IMR-90 (cell line): ENCODE data around the gene LRRC7. TPM values are rescaled to one million over a fixed set of nuclear protein-coding genes. Genes with fewer than 3 reads are reported as not detected.

Experiments
- ATAC-seq: fragments of 200-7000 bp; cut with Tn5 transposase; 2 replicates; pipeline ENCODE4 v1.9.1; 2020; ENCODE audit warnings: low read depth, mild to moderate bottlenecking, moderate library complexity
- BruUV-seq: library from RNA; stranded (reverse); fragments of 400-500 nt; replicated peaks from 2 replicates; lab custom pipeline; 2021; lab: Mats Ljungman, UMichigan
- CTCF ChIA-PET: fragments of 300-600 bp; formaldehyde crosslinking; extraction: SDS; loops from one replicate; lab custom pipeline; 2021; ENCODE audit warnings: antibody characterized with exemption; lab: Yijun Ruan, JAX
- POLR2A ChIA-PET: fragments of 300-600 bp; sonication (Branson Sonifier 250); formaldehyde crosslinking; loops from one replicate; lab custom pipeline; 2022; ENCODE audit warnings: antibody characterized with exemption; ENCODE audit not compliant: unreplicated experiment; lab: Charles Lee
- DNase-seq: peaks from one replicate; pipeline ENCODE4 v3.0.0; 2013
- H2AFZ ChIP-seq: replicated peaks from 2 replicates; pipeline ENCODE3; 2013; ENCODE audit warnings: low read length, mild to moderate bottlenecking; ENCODE audit not compliant: poor library complexity
- H2AK5ac ChIP-seq: 2 replicates; pipeline ENCODE4 v1.6.1; 2013; ENCODE audit warnings: low read depth, low read length, inconsistent platforms
- H2AK9ac ChIP-seq: replicated peaks from 2 replicates; pipeline ENCODE3; 2013; ENCODE audit warnings: mild to moderate bottlenecking, low read depth, low read length, moderate library complexity; ENCODE audit not compliant: poor library complexity
- H2BK120ac ChIP-seq: 2 replicates; pipeline ENCODE4 v1.6.1; 2013; ENCODE audit warnings: low read depth, low read length, inconsistent platforms
- H2BK15ac ChIP-seq: 3 replicates; pipeline ENCODE4 v1.6.1; 2013; ENCODE audit warnings: low read depth, low read length, inconsistent platforms
- H2BK20ac ChIP-seq: 2 replicates; pipeline ENCODE4 v1.6.1; 2013; ENCODE audit warnings: low read depth, mild to moderate bottlenecking, inconsistent platforms, low read length, moderate library complexity
- H2BK5ac ChIP-seq: 2 replicates; pipeline ENCODE4 v1.6.1; 2013; ENCODE audit warnings: mild to moderate bottlenecking, low read depth, low read length, inconsistent platforms; ENCODE audit not compliant: poor library complexity, severe bottlenecking
- H3K14ac ChIP-seq: replicated peaks from 2 replicates; pipeline ENCODE4 v1.6.1; 2013; ENCODE audit warnings: low read depth, low read length, inconsistent platforms
- H3K18ac ChIP-seq: 2 replicates; pipeline ENCODE4 v1.6.1; 2013; ENCODE audit warnings: low read depth, low read length, control low read depth
- H3K23ac ChIP-seq: 2 replicates; pipeline ENCODE4 v1.6.1; 2013; ENCODE audit warnings: low read depth, low read length, inconsistent platforms
- H3K27ac ChIP-seq: 2 replicates; pipeline ENCODE4 v1.5.1; 2013; ENCODE audit warnings: mild to moderate bottlenecking, control low read depth, low read length; ENCODE audit not compliant: insufficient read depth
- H3K27me3 ChIP-seq: 2 replicates; pipeline ENCODE4 v1.6.1; 2013; ENCODE audit warnings: low read length; ENCODE audit not compliant: control insufficient read depth, insufficient read depth
- H3K36me3 ChIP-seq: 2 replicates; pipeline ENCODE4 v1.6.1; 2013; ENCODE audit warnings: low read length, mixed read lengths; ENCODE audit not compliant: control insufficient read depth, insufficient read depth
- H3K4ac ChIP-seq: 2 replicates; pipeline ENCODE4 v1.6.1; 2013; ENCODE audit warnings: low read depth, low read length, inconsistent platforms
- H3K4me1 ChIP-seq: 2 replicates; pipeline ENCODE4 v1.6.1; 2013; ENCODE audit warnings: low read length, mixed read lengths; ENCODE audit not compliant: control insufficient read depth, insufficient read depth
- H3K4me2 ChIP-seq: 2 replicates; pipeline ENCODE4 v1.6.1; 2013; ENCODE audit warnings: low read depth, mild to moderate bottlenecking, control low read depth, low read length, moderate library complexity
- H3K4me3 ChIP-seq: 2 replicates; pipeline ENCODE4 v1.5.1; 2013; ENCODE audit warnings: low read depth, mild to moderate bottlenecking, control low read depth, low read length, moderate library complexity; ENCODE audit not compliant: insufficient read depth
- H3K56ac ChIP-seq: 2 replicates; pipeline ENCODE4 v1.6.1; 2013; ENCODE audit warnings: low read length, inconsistent platforms; ENCODE audit not compliant: insufficient read depth; ENCODE audit errors: extremely low read depth
- H3K79me1 ChIP-seq, 2 experiments: 2 replicates each; pipeline ENCODE4 v1.6.1; 2013; ENCODE audit warnings: low read length in 2 of 2, inconsistent platforms in 1 of 2, low read depth in 1 of 2
- H3K9ac ChIP-seq: 2 replicates; pipeline ENCODE4 v1.6.1; 2013; ENCODE audit warnings: low read depth, low read length, control low read depth
- H3K9me1 ChIP-seq: 2 replicates; pipeline ENCODE4 v1.6.1; 2013; ENCODE audit warnings: low read length, inconsistent platforms; ENCODE audit not compliant: insufficient read depth
- H3K9me3 ChIP-seq: 2 replicates; pipeline ENCODE4 v1.6.1; 2013; ENCODE audit warnings: low read length; ENCODE audit not compliant: control insufficient read depth, insufficient read depth
- H4K20me1 ChIP-seq: 2 replicates; pipeline ENCODE4 v1.6.1; 2013; ENCODE audit warnings: low read length, inconsistent platforms; ENCODE audit not compliant: insufficient read depth
- H4K5ac ChIP-seq: 2 replicates; pipeline ENCODE4 v1.6.1; 2013; ENCODE audit warnings: mild to moderate bottlenecking, low read depth, low read length, control low read depth
- H4K8ac ChIP-seq, 2 experiments: 2 replicates each; pipeline ENCODE4 v1.6.1; 2013; ENCODE audit warnings: low read depth in 2 of 2, low read length in 2 of 2, control low read depth in 1 of 2, inconsistent platforms in 1 of 2
- H4K91ac ChIP-seq: 2 replicates; pipeline ENCODE4 v1.6.1; 2013; ENCODE audit warnings: low read depth, low read length, inconsistent platforms; ENCODE audit not compliant: insufficient read depth
- CHD1 ChIP-seq: IDR thresholded peaks from 2 replicates; pipeline ENCODE4 v1.6.1; 2012; ENCODE audit warnings: low read depth, low read length, improper control_type of control experiment
- FOS ChIP-seq: fragments of 150-350 bp; IDR thresholded peaks from 2 replicates; pipeline ENCODE4 v1.6.1; 2016; ENCODE audit warnings: low read depth, low read length
- MXI1 ChIP-seq: IDR thresholded peaks from 2 replicates; pipeline ENCODE4 v1.6.1; 2012; ENCODE audit warnings: low read depth, mild to moderate bottlenecking, low read length, moderate library complexity, borderline replicate concordance
- POLR2A ChIP-seq: IDR thresholded peaks from 2 replicates; pipeline ENCODE4 v1.6.1; 2012; ENCODE audit warnings: mild to moderate bottlenecking, low read depth, low read length
- RCOR1 ChIP-seq: IDR thresholded peaks from 2 replicates; pipeline ENCODE4 v1.6.1; 2012; ENCODE audit warnings: mild to moderate bottlenecking, low read length, improper control_type of control experiment; ENCODE audit not compliant: insufficient replicate concordance
- WGBS, 2 experiments: methylation state at CpG; one replicate each; pipeline versions ENCODE4 v1.1.5 to v1.1.7; 2013; ENCODE audit warnings: missing lambda C conversion rate in 2 of 2; ENCODE audit not compliant: insufficient read length in 1 of 2; ENCODE audit errors: extremely low coverage in 2 of 2; 5-methylcytosine and 5-hydroxymethylcytosine counted together
- dilution Hi-C: fragments of 300-500 bp; cut with HindIII; formaldehyde crosslinking; loops from one replicate; pipeline ENCODE4 v1.14.3; 2018; ENCODE audit warnings: low sequenced_read_pairs; ENCODE audit not compliant: unreplicated experiment
- in situ Hi-C: fragments of 300-500 bp; cut with MboI; formaldehyde crosslinking; loops from 3 replicates; pipeline ENCODE4 v1.14.3; 2019; ENCODE audit warnings: low sequenced_read_pairs, inconsistent platforms, mixed read lengths
- intact Hi-C: fragments of 100-400 bp; cut with micrococcal nuclease; formaldehyde crosslinking; loops from 2 replicates; pipeline ENCODE4 v1.10.0; 2022
- polyA plus RNA-seq, 3 experiments: library from polyadenylated mRNA; depleted of rRNA; stranded (reverse); fragments of >200 nt; gene quantifications; 2 replicates each; pipeline ENCODE4 v1.2.3, GENCODE V29; 2012; ENCODE audit warnings: low replicate concordance in 1 of 3
- total RNA-seq: library from RNA; depleted of rRNA; stranded (reverse); fragments of >200 nt; gene quantifications from 2 replicates; pipeline ENCODE4 v1.2.3, GENCODE V29; 2012

The LRRC7 gene
- total and polyA plus RNA-seq, 2 of the 4 experiments (the other 2 are of a cell fraction): under 0.01 to 0.02 TPM

GRCh38 chr1:70042090-70042731 lies 474.5 kb downstream of the LRRC7 start:
- Histone ChIP-seq H3K9ac (no peak overlapping the region), H2BK20ac (no peak overlapping the region), H3K18ac (no peak overlapping the region), H3K4me2 (no peak overlapping the region), H4K91ac (no peak overlapping the region), H2BK15ac (no peak overlapping the region), H2AK5ac (no peak overlapping the region), H3K4me3 (no peak overlapping the region), H3K27ac (no peak overlapping the region), H4K8ac (no peak overlapping the region), H3K4me1 (peaks cover 2% of the 10 kb centered on the region; the same call in 1 of the 2 replicates), H3K23ac (no peak overlapping the region), H3K9me1 (no peaks in the 10 kb centered on the region), H3K14ac (no peak overlapping the region), H3K36me3 (no peaks in the 10 kb centered on the region), H2AK9ac (no peak overlapping the region), H2AFZ (no peak overlapping the region), H3K56ac (no peak overlapping the region), H4K5ac (no peak overlapping the region), H3K4ac (no peak overlapping the region), H4K20me1 (no peaks in the 10 kb centered on the region), H3K9me3 (no peaks in the 10 kb centered on the region), H2BK5ac (no peak overlapping the region), H2BK120ac (no peak overlapping the region), H3K27me3 (no peaks in the 10 kb centered on the region), H3K79me1 (no peaks in the 10 kb centered on the region)
- in situ Hi-C loops: loop anchor here (25.0 kb wide), 1 partner anchor 95 kb away; no protein-coding TSS in a partner anchor
- CTCF ChIA-PET: no interaction called here
- BruUV-seq: no TSS peak
- intact Hi-C loops: no loop called here
- POLR2A ChIA-PET: no interaction called here
- TF ChIP-seq RCOR1 (no peak), MXI1 (no peak), CHD1 (no peak), POLR2A (no peak), FOS (no peak)
- WGBS, 2 experiments: no CpG with 5 or more reads among the region's 3 CpGs
- DNase-seq (no peak), ATAC-seq (no peak)
- dilution Hi-C loops: no loop called here
